HepG2 (cell line): ENCODE measurements around the gene CD96. TPM values are rescaled to one million over a fixed set of nuclear protein-coding genes. Genes with fewer than 3 reads are reported as not detected.

Experiments
- RAD51 ChIP-seq: fragments of 450-650 bp; IDR thresholded peaks from 2 replicates; pipeline ENCODE4 v1.6.1; 2016; ENCODE audit warnings: borderline replicate concordance
- U2AF2 ChIP-seq: fragments of 200-400 bp; formaldehyde crosslinking; IDR thresholded peaks from 2 replicates; pipeline ENCODE4 v1.6.1; 2017; ENCODE audit warnings: low read depth, mild to moderate bottlenecking, low read length
- ZFP90 ChIP-seq: sonication (generic); formaldehyde crosslinking; IDR thresholded peaks from 2 replicates; pipeline ENCODE4 v1.8.0; 2022; ENCODE audit warnings: missing genetic modification reagents, mild to moderate bottlenecking, inconsistent platforms, borderline replicate concordance
- ZHX2 ChIP-seq, 2 experiments: sonication (generic) in 1 of 2; formaldehyde crosslinking in 1 of 2; IDR thresholded peaks; 2 replicates each; pipeline versions ENCODE4 v1.6.1 to v1.9.0; 2014 to 2022; ENCODE audit warnings: antibody characterized with exemption in 1 of 2, borderline replicate concordance in 1 of 2, inconsistent platforms in 1 of 2, low read depth in 1 of 2, missing genetic modification reagents in 1 of 2
- ZNF274 ChIP-seq: sonication (generic); formaldehyde crosslinking; IDR thresholded peaks from 2 replicates; pipeline ENCODE4 v1.5.1; 2020; ENCODE audit warnings: mild to moderate bottlenecking, missing genetic modification reagents
- ZNF446 ChIP-seq: sonication (generic); formaldehyde crosslinking; IDR thresholded peaks from 2 replicates; pipeline ENCODE4 v1.5.0; 2020; ENCODE audit warnings: mild to moderate bottlenecking, missing genetic modification reagents
- ZNF790 ChIP-seq: sonication (generic); formaldehyde crosslinking; IDR thresholded peaks from 2 replicates; pipeline ENCODE4 v1.8.0; 2022; ENCODE audit warnings: missing genetic modification reagents, mild to moderate bottlenecking, borderline replicate concordance
- polyA plus RNA-seq, 8 experiments: library from polyadenylated mRNA; depleted of rRNA in 3 of 8; stranded (reverse) in 7 of 8; unstranded in 1 of 8; fragments of >200 nt; fragmentation: Illumina TruSeq in 4 of 8; extraction: Trizol in 4 of 8; gene quantifications; 2 replicates each; pipeline versions ENCODE4 v1.2.1 to v1.2.3, GENCODE V29; 2011 to 2016; ENCODE audit warnings: low read depth in 4 of 8, missing spikeins in 1 of 8, mixed read lengths in 1 of 8; ENCODE audit not compliant: insufficient read depth in 1 of 8
- total RNA-seq, 5 experiments: library from RNA; depleted of rRNA; stranded (reverse); fragments of >200 nt; fragmentation: Illumina TruSeq; extraction: Trizol; gene quantifications; 2 replicates each; pipeline ENCODE4 v1.2.3, GENCODE V29; 2016; ENCODE audit warnings: low read depth in 1 of 5

CD96 gene
- total and polyA plus RNA-seq, 2 of the 13 experiments (the other 11 are each of a cell fraction or from before 2014, with no cell fraction given): not detected

- TF ChIP-seq ZHX2 (IDR thresholded peaks at IDR 0.05; ENCODE audit: low read depth) (no peak), ZHX2 (CRISPR knock-in tag; IDR thresholded peaks at IDR 0.05; ENCODE audit: borderline replicate concordance) (no peak), ZNF446 (no peak), ZNF790 (CRISPR knock-in tag) (no peak), ZFP90 (CRISPR knock-in tag) (no peak), RAD51 (no peak), U2AF2 (no peak), ZNF274 (CRISPR knock-in tag) (no peak)
Observed at GRCh38 chr3:111493276-111493675, 48.7 kb upstream of the CD96 start (continued).
